OCI-LY1 (cell line): ENCODE measurements around the gene RAI1.

Source experiments
- H2AFZ ChIP-seq: fragments of 200-600 bp; sonication (generic), shearing (Covaris generic); 2 replicates; pipeline ENCODE4 v1.6.0; 2014; ENCODE audit warnings: antibody characterized with exemption, mild to moderate bottlenecking, low read length
- H3F3A ChIP-seq: fragments of 200-600 bp; sonication (generic), shearing (Covaris generic); 2 replicates; pipeline ENCODE4 v1.6.0; 2014; ENCODE audit warnings: mild to moderate bottlenecking, antibody characterized with exemption, low read length, moderate library complexity; ENCODE audit not compliant: insufficient read depth
- H3K27ac ChIP-seq: fragments of 200-600 bp; sonication (generic); 2 replicates; pipeline ENCODE4 v1.5.1; 2014; ENCODE audit warnings: low read length, mixed run types, mild to moderate bottlenecking, low read depth; ENCODE audit not compliant: poor library complexity, severe bottlenecking
- H3K27me3 ChIP-seq: fragments of 200-600 bp; sonication (generic); 2 replicates; pipeline ENCODE4 v1.6.0; 2014; ENCODE audit warnings: antibody characterized with exemption, mild to moderate bottlenecking, low read length, moderate library complexity; ENCODE audit not compliant: insufficient read depth
- H3K36me3 ChIP-seq: fragments of 200-600 bp; sonication (generic); 2 replicates; pipeline ENCODE4 v1.6.1; 2014; ENCODE audit warnings: mild to moderate bottlenecking, antibody characterized with exemption, low read length, moderate library complexity, mixed read lengths; ENCODE audit not compliant: insufficient read depth
- H3K4me1 ChIP-seq: fragments of 200-600 bp; sonication (generic); 2 replicates; pipeline ENCODE4 v1.5.1; 2014; ENCODE audit warnings: mild to moderate bottlenecking, low read length, moderate library complexity; ENCODE audit not compliant: insufficient read depth, severe bottlenecking
- H3K4me2 ChIP-seq: fragments of 200-600 bp; sonication (generic), shearing (Covaris generic); 2 replicates; pipeline ENCODE4 v1.6.1; 2014; ENCODE audit warnings: low read length
- H3K4me3 ChIP-seq: fragments of 200-600 bp; sonication (generic); 2 replicates; pipeline ENCODE4 v1.5.1; 2014; ENCODE audit warnings: low read length, low read depth, mild to moderate bottlenecking, mixed read lengths; ENCODE audit not compliant: poor library complexity, severe bottlenecking
- H3K79me2 ChIP-seq: fragments of 200-600 bp; shearing (Covaris generic); 2 replicates; pipeline ENCODE4 v1.6.1; 2016; ENCODE audit warnings: mixed run types, low read length, mixed read lengths; ENCODE audit not compliant: insufficient read depth
- H3K9ac ChIP-seq: fragments of 200-600 bp; sonication (generic), shearing (Covaris generic); 2 replicates; pipeline ENCODE4 v1.6.1; 2014; ENCODE audit warnings: mild to moderate bottlenecking, low read length, mixed read lengths
- H3K9me2 ChIP-seq: fragments of 200-600 bp; sonication (generic), shearing (Covaris generic); 2 replicates; pipeline ENCODE4 v1.6.1; 2014; ENCODE audit warnings: low read depth, mild to moderate bottlenecking, low read length, mixed read lengths
- H3K9me3 ChIP-seq: fragments of 200-600 bp; shearing (Covaris generic); 2 replicates; pipeline ENCODE4 v1.6.1; 2014; ENCODE audit warnings: low read length, mixed read lengths
- H4K20me1 ChIP-seq: fragments of 200-600 bp; sonication (generic), shearing (Covaris generic); 2 replicates; pipeline ENCODE4 v1.6.0; 2016; ENCODE audit warnings: mild to moderate bottlenecking, low read length; ENCODE audit not compliant: insufficient read depth
- CTCF ChIP-seq: fragments of 200-600 bp; sonication (generic), shearing (Covaris generic); IDR thresholded peaks from 2 replicates; pipeline ENCODE4 v1.5.1; 2017; ENCODE audit warnings: mild to moderate bottlenecking, antibody characterized with exemption, low read length, moderate library complexity, mixed read lengths
- EZH2 ChIP-seq: fragments of 200-600 bp; sonication (generic), shearing (Covaris generic); IDR thresholded peaks from 2 replicates; pipeline ENCODE4 v1.8.0; 2017; ENCODE audit warnings: borderline replicate concordance, mixed run types, mild to moderate bottlenecking, antibody characterized with exemption, low read length, moderate library complexity, mixed read lengths

RAI1 gene

GRCh38 chr17:17808706-17809432 is 127.6 kb downstream of the RAI1 start:
- Histone ChIP-seq H3K4me1 (peaks cover 4% of the 10 kb centered on the region), H3K79me2 (no peaks in the 10 kb centered on the region), H3K4me2 (no peak overlapping the region), H2AFZ (no peak overlapping the region), H3K27me3 (peaks cover 5% of the 10 kb centered on the region; the same call in 1 of the 2 replicates), H3K9ac (no peak overlapping the region), H3K27ac (no peak overlapping the region), H3K9me3 (no peaks in the 10 kb centered on the region), H3F3A (no peaks in the 10 kb centered on the region), H3K9me2 (no peaks in the 10 kb centered on the region), H3K4me3 (no peak overlapping the region), H4K20me1 (no peaks in the 10 kb centered on the region), H3K36me3 (peaks cover 32% of the 10 kb centered on the region)
- TF ChIP-seq CTCF: no peak
- no peak for TF ChIP-seq EZH2

GRCh38 chr17:17809531-17810083 is 128.3 kb downstream of the RAI1 start:
- Histone ChIP-seq H3K27ac (no peak overlapping the region), H3K4me1 (peaks cover 4% of the 10 kb centered on the region), H3K79me2 (no peaks in the 10 kb centered on the region), H3K9me2 (no peaks in the 10 kb centered on the region), H3K27me3 (peaks cover 5% of the 10 kb centered on the region; the same call in 1 of the 2 replicates), H2AFZ (no peak overlapping the region), H3K4me2 (peak overlapping the region; percentile 39; the same call in 1 of the 2 replicates), H3K9ac (no peak overlapping the region), H3K36me3 (peaks cover 39% of the 10 kb centered on the region), H3K9me3 (no peaks in the 10 kb centered on the region), H4K20me1 (no peaks in the 10 kb centered on the region), H3F3A (no peaks in the 10 kb centered on the region), H3K4me3 (no peak overlapping the region)
- TF ChIP-seq EZH2 (no peak), CTCF (no peak)

GRCh38 chr17:17810084-17810894 is 129.0 kb downstream of the RAI1 start:
- no peaks in the 10 kb centered on the region for H3F3A ChIP-seq
- no peaks in the 10 kb centered on the region for H3K9me2 ChIP-seq
- no peaks in the 10 kb centered on the region for H3K79me2 ChIP-seq
- TF ChIP-seq CTCF: no peak
- TF ChIP-seq EZH2: no peak
- peak overlapping the region; percentile 39; the same call in 1 of the 2 replicates for H3K4me2 ChIP-seq
- H2AFZ ChIP-seq: no peak overlapping the region
- no peak overlapping the region for H3K4me3 ChIP-seq
- H3K27ac ChIP-seq: no peak overlapping the region
- no peak overlapping the region for H3K9ac ChIP-seq
- H3K36me3 ChIP-seq: peaks cover 46% of the 10 kb centered on the region
- H4K20me1 ChIP-seq: no peaks in the 10 kb centered on the region
- no peaks in the 10 kb centered on the region for H3K9me3 ChIP-seq
- H3K27me3 ChIP-seq: peaks cover 5% of the 10 kb centered on the region; the same call in 1 of the 2 replicates
- peaks cover 4% of the 10 kb centered on the region for H3K4me1 ChIP-seq
